ENCODE measurements around the gene KPNA6.

Gene KPNA6

GRCh38 chr1:32200226-32201010 is 92.6 kb downstream of the KPNA6 start, which contains the start of gene CCDC28B:
CCDC28B (plus strand) TSS chr1:32200595; CDS start chr1:32201936, 1,341 bp downstream.
- ChIA-PET POLR2A (interaction anchor here (1.1 to 2.7 kb wide), 9 partner anchors 8 to 194 kb away, joined by 3 to 28 read pairs (median 4); partner anchors contain the start of genes BSDC1, DCDC2B, KPNA6 and TMEM39B), CTCF (interaction anchor here (0.5 to 1.7 kb wide), 3 partner anchors 15 to 37 kb away, joined by 3 to 7 read pairs (median 5); no protein-coding TSS in a partner anchor)
- DNase-seq (ENCODE audit: extremely low spot score) = peak; percentile 75
- TF ChIP-seq LEF1 (IDR thresholded peaks at IDR 0.05; ENCODE audit: borderline replicate concordance) = no peak
- peak; percentile 99 for TF ChIP-seq L3MBTL2 (conservative IDR thresholded peaks at IDR 0.05)
- TF ChIP-seq HDGF (IDR thresholded peaks at IDR 0.05; ENCODE audit: borderline replicate concordance) = no peak
- TF ChIP-seq ARNT (IDR thresholded peaks at IDR 0.05) = no peak
- no peak for TF ChIP-seq ELF4 (IDR thresholded peaks at IDR 0.05)
- TF ChIP-seq FOXA1 (IDR thresholded peaks at IDR 0.05) = no peak

GRCh38 chr1:32201011-32201855 is 93.4 kb downstream of the KPNA6 start:
- peak; percentile 72 for DNase-seq (ENCODE audit: extremely low spot score)
- ChIA-PET POLR2A (interaction anchor here (0.7 to 2.7 kb wide), 9 partner anchors 8 to 129 kb away, joined by 3 to 28 read pairs (median 3); partner anchors contain the start of genes DCDC2B, TMEM39B and TXLNA), CTCF (interaction anchor here (0.7 to 1.7 kb wide), 3 partner anchors 15 to 193 kb away, joined by 3 to 7 read pairs (median 3); partner anchors contain the start of gene BSDC1)
- TF ChIP-seq ZNF384 (IDR thresholded peaks at IDR 0.05) (no peak), SUZ12 (IDR thresholded peaks at IDR 0.05) (no peak), CTBP1 (IDR thresholded peaks at IDR 0.05; ENCODE audit: borderline replicate concordance) (no peak), ELF4 (IDR thresholded peaks at IDR 0.05) (no peak), ARNT (IDR thresholded peaks at IDR 0.05) (no peak), SP1 (IDR thresholded peaks at IDR 0.05) (no peak), FOXA1 (IDR thresholded peaks at IDR 0.05) (no peak), PKNOX1 (IDR thresholded peaks at IDR 0.05) (no peak), FOXK2 (IDR thresholded peaks at IDR 0.05) (no peak), TARDBP (IDR thresholded peaks at IDR 0.05) (no peak), LEF1 (IDR thresholded peaks at IDR 0.05; ENCODE audit: borderline replicate concordance) (no peak)

GRCh38 chr1:32204943-32205361 is 97.1 kb downstream of the KPNA6 start:
- DNase-seq (ENCODE audit: extremely low spot score) = no peak
- TF ChIP-seq PKNOX1 (IDR thresholded peaks at IDR 0.05) (no peak), CTBP1 (IDR thresholded peaks at IDR 0.05; ENCODE audit: borderline replicate concordance) (no peak), BHLHE40 (IDR thresholded peaks at IDR 0.05; ENCODE audit: borderline replicate concordance) (no peak), FOXK2 (IDR thresholded peaks at IDR 0.05) (no peak), FOXA1 (IDR thresholded peaks at IDR 0.05) (no peak), L3MBTL2 (conservative IDR thresholded peaks at IDR 0.05) (no peak), TARDBP (IDR thresholded peaks at IDR 0.05) (no peak), NFRKB (IDR thresholded peaks at IDR 0.05) (no peak)
- POLR2A ChIA-PET = interaction anchor here (0.6 to 2.2 kb wide), 9 partner anchors 10 to 146 kb away, joined by 3 to 21 read pairs (median 6); partner anchors contain the start of genes EIF3I, TMEM234 and TXLNA
- CTCF ChIA-PET = interaction anchor here (0.6 to 1.3 kb wide), 2 partner anchors 11 to 12 kb away, joined by 3 read pairs; no protein-coding TSS in a partner anchor

- CTCF ChIA-PET = interaction anchor here (0.6 to 1.3 kb wide), 4 partner anchors 10 to 228 kb away, joined by 3 read pairs; no protein-coding TSS in a partner anchor
- TF ChIP-seq ARNT (IDR thresholded peaks at IDR 0.05) (no peak), SP1 (IDR thresholded peaks at IDR 0.05) (no peak), L3MBTL2 (conservative IDR thresholded peaks at IDR 0.05) (peak; percentile 55; the same call in 1 of the 2 replicates), FOXA1 (IDR thresholded peaks at IDR 0.05) (no peak), NFRKB (IDR thresholded peaks at IDR 0.05) (no peak), ELF4 (IDR thresholded peaks at IDR 0.05) (peak; percentile 25; the same call in 1 of the 2 replicates)
- DNase-seq (ENCODE audit: extremely low spot score) = peak; percentile 99
- POLR2A ChIA-PET = interaction anchor here (0.6 to 2.2 kb wide), 11 partner anchors 10 to 145 kb away, joined by 3 to 21 read pairs (median 3); partner anchors contain the start of genes EIF3I, TMEM234 and TXLNA
Observed at GRCh38 chr1:32205401-32206370, 97.8 kb downstream of the KPNA6 start, which contains the start of gene IQCC. IQCC (plus strand) TSS chr1:32205671; CDS start chr1:32205682, 11 bp downstream.

- no peak for TF ChIP-seq FOXM1 (IDR thresholded peaks at IDR 0.05; ENCODE audit: borderline replicate concordance)
- TF ChIP-seq SUZ12 (IDR thresholded peaks at IDR 0.05) = no peak
- TF ChIP-seq L3MBTL2 (conservative IDR thresholded peaks at IDR 0.05) = no peak
- TF ChIP-seq ARNT (IDR thresholded peaks at IDR 0.05) = no peak
- no peak for TF ChIP-seq ZNF384 (IDR thresholded peaks at IDR 0.05)
- no peak for TF ChIP-seq BHLHE40 (IDR thresholded peaks at IDR 0.05; ENCODE audit: borderline replicate concordance)
- no peak for TF ChIP-seq LEF1 (IDR thresholded peaks at IDR 0.05; ENCODE audit: borderline replicate concordance)
- no peak for TF ChIP-seq HDGF (IDR thresholded peaks at IDR 0.05; ENCODE audit: borderline replicate concordance)
- no peak for TF ChIP-seq CTBP1 (IDR thresholded peaks at IDR 0.05; ENCODE audit: borderline replicate concordance)
- no peak for TF ChIP-seq PKNOX1 (IDR thresholded peaks at IDR 0.05)
- TF ChIP-seq TARDBP (IDR thresholded peaks at IDR 0.05) = no peak
- no peak for TF ChIP-seq ELF4 (IDR thresholded peaks at IDR 0.05)
- no peak for TF ChIP-seq SP1 (IDR thresholded peaks at IDR 0.05)
- TF ChIP-seq NFRKB (IDR thresholded peaks at IDR 0.05) = no peak
- no peak for TF ChIP-seq FOXK2 (IDR thresholded peaks at IDR 0.05)
- TF ChIP-seq FOXA1 (IDR thresholded peaks at IDR 0.05) = no peak
- no peak for DNase-seq (ENCODE audit: extremely low spot score)
- ChIA-PET POLR2A (interaction anchor here (1.1 to 1.4 kb wide), 2 partner anchors 8 to 14 kb away, joined by 3 to 5 read pairs; partner anchors contain the start of genes CCDC28B, EIF3I and TMEM234), CTCF (interaction anchor here (0.9 kb wide), 1 partner anchor 40 kb away, joined by 3 read pairs; no protein-coding TSS in a partner anchor)
Observed at GRCh38 chr1:32208469-32208868, 100.6 kb downstream of the KPNA6 start.
